ENCODE measurements around the gene METTL24.

DNA sequence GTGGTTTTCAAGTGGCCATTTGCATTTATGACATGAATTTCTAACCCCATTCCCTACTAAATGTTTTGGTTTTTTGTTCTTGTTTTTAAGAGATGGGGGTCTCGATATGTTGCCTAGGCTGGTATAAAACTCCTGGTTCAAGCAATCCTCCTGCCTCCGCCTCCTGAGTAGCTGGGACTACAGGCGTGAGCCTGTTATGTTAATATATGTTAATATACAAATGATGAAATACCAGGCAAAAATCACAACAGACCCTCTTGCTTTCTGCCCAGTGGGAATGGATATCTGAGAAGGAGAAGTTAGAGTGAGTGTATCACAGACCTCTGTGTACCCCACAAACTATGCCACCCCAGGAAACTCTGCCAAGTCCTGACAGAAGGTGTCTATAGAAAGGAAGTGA lies 111.8 kb downstream of the METTL24 start:
- TF ChIP-seq, protein P1, sequence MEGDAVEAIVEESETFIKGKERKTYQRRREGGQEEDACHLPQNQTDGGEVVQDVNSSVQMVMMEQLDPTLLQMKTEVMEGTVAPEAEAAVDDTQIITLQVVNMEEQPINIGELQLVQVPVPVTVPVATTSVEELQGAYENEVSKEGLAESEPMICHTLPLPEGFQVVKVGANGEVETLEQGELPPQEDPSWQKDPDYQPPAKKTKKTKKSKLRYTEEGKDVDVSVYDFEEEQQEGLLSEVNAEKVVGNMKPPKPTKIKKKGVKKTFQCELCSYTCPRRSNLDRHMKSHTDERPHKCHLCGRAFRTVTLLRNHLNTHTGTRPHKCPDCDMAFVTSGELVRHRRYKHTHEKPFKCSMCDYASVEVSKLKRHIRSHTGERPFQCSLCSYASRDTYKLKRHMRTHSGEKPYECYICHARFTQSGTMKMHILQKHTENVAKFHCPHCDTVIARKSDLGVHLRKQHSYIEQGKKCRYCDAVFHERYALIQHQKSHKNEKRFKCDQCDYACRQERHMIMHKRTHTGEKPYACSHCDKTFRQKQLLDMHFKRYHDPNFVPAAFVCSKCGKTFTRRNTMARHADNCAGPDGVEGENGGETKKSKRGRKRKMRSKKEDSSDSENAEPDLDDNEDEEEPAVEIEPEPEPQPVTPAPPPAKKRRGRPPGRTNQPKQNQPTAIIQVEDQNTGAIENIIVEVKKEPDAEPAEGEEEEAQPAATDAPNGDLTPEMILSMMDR (IDR thresholded peaks at IDR 0.05), result no peak
- TF ChIP-seq POLR2AphosphoS5 (IDR thresholded peaks at IDR 0.05), result no peak
- TF ChIP-seq EP300 (IDR thresholded peaks at IDR 0.05), result no peak
